GM19438 (cell line): ENCODE data around the gene HIPK4.
"Not testable (repeated sequence)": the region's sequence is repeated elsewhere in the genome, so short reads cannot be mapped to it uniquely, and the experiment has no call there.

Experiments
- ATAC-seq: cut with Tn5 transposase; IDR thresholded peaks from one replicate; pipeline ENCODE4 v1.9.1; 2021; ENCODE audit warnings: low read depth; ENCODE audit not compliant: unreplicated experiment

Gene HIPK4

DNA sequence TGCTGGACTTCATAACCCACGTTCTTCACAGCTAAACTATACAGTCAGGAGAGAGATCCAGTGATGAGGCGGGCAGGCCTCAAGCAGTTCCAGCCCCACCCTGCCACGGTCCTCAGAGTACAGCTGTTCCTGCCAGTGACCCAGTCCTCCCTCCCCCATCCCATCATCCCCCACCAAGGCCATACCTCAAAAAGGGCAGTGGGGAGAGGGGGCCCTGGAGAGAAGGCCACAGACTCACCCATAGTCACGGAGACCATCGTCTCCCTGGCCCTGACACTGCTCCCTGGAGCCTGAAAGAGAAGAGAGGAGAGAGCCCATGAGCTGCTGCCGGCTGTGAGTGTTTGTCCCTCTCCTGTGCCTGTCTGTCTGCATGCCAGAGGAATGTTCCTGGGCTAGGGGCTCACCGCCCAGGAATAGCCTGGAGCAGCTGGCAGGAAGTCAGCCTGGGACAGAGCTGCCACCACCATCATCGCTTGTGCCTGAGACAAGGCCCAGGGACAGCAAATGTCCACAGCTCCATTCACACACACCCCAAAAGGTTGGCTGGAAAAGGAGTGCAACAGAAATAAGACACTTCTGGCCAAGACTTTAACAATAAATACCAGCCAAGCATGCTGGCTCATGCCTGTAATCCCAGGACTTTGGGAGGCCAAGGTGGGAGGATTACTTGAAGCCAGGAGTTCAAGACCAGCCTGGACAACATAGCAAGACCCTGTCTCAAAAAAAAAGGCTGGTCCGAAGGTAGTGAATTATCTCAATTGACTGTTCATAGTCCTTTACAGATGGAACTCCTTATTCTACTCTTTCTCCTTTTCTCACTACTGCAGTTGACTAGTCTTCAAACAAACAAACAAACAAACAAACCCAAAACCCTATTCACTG is 48.1 kb downstream of the HIPK4 start:
- no peak for ATAC-seq

DNA sequence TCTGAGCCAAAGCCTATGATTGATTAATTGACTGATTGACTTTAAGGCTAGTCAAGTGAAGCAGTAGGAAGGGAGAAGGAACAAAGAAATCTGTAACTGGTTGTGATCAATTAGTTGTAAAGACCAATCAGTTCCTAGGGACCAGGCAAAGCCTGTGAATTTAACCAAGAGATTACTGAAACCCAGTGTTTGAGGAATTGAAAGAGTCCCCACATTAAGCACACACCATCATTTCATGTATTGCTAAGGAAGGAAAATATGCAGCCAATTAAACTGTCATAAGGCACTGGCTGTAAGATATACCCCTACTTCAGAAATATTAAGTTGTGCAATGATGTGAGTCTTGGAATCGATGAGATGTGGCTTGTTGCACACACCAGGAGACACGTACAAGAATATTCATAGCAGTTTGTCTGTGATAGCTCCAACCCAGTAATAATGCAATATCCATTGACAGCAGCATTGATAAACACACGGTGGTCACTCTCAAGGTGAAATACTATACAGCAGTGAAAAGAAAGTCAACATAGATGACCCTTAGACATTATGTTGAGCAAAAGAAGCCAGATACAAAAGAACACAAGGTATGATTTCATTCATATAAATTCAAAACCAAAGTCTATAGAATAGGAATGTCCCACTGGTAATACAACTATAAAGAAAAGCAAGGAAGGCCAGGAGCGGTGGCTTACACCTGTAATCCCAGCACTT is 50.8 kb downstream of the HIPK4 start:
- ATAC-seq = no peak

DNA sequence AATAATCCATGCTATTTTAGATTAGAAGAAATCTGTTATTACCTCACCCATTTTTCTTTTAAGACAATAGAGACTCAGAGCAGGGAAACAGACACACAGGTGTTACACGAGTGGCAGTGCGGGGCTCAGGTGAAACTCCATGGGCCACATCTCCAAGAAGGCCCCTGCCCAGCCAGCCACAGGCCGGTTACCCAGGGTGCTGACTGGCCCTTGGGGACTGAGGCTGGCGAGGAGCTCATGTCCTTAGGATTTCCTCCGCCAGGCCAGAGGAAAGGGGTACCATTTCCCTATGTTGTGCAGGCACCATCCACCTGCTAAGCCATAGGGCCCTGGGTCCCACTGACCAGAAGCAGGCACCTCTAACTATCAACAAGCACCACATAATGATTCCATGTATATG is 52.4 kb downstream of the HIPK4 start:
- ATAC-seq = no peak

DNA sequence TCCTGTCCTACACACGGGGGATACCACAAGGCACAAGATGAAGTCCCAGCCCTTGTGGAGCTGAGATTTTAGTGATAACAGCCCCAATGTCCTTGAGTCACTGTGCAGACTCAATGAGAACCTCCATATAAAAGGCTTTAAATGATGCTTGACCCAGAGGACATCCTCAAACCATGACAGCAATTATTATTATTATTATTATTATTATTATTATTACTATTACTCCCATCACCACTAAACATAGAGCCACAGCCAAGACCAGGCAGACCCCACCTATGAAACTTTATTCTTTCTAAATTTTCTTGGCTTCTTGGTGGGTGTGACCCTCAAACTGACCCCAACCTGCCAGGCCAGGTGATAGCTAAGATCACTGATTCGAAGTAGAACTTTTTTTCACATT is 52.9 kb downstream of the HIPK4 start:
- no peak for ATAC-seq

DNA sequence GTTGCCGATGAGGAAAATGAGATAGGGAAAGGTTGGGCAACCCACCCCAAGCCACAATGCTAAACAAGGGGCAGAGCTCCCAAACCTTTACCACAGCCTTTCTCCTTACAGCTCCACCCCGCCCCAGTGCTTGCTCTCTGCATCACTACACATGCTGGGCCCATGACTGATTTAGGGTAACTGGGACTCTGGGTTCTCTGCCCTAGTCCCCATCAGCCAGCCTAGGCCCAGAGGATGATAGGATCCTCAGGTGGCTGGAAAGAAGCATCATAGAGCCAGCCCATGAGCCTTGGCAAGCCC is 53.4 kb downstream of the HIPK4 start:
- ATAC-seq = no peak

DNA sequence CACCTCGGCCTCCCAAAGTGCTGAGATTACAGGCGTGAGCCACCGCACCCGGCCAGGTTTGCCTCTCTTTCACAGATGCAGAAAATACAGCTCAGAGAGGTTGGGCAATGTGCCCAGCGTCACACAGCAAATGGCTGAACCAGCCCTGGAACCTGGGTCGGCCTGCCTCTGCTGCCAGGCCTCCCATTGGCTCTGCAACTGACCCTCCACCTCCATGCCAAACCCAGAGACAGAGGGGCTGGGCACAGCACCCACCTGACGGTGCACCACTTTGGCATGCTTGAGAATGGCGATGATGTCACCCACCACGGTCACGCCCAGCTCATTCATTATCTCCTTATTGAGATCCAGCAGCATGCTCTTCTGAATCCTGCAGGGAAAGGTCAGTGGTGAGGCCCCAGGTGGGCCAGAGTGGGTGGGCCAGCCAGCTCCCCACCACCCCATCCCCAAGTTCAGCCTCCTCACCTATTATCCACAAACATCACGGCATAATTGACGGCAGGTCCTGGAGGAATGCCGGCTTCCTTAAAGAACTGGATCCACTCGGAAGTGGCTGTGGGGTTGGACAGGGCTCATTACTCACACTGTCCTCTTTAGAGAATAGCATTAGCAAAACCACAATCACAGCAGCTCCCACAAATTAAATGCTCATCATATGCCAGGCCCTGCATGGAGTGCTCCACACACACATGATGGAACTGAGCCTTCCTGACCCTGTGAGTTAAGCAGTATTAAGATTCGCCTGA is 54.0 kb downstream of the HIPK4 start:
- no peak for ATAC-seq

DNA sequence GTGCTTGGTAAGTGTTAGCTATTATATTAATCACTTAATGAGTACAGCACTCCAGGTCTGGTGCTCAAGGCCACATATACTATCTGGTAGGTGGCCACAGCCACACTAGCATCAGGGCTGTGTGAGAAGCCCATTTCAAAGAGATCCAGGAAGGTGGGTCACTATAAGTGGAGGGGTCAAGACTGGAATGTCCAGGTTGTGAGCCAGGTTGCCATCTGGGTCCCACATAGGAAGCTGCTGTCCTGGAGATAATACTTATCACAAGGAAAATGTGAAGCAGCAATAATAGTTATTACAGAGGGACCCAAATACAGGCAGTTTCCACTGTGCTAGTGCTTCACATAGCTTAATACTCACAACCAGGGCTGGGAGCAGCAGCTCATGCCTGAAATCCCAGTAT is 54.9 kb downstream of the HIPK4 start:
- no peak for ATAC-seq

DNA sequence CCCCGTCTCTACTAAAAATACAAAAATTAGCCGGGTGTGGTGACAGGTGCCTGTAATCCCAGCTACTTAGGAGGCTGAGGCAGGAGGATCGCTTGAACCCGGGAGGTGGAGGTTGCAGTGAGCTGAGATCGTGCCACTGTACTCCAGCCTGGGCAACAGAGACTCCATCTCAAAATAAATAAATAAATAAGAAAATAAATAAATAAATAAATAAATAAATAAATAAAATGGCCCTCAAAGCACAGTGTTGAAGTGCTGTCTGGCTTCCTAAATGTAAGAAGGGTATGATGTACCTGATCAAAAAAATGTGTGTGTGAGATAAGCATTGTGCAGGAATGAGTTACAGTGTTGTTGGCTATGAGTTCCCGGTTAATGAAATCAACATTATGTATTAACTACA is 56.9 kb downstream of the HIPK4 start:
- not testable (repeated sequence) for ATAC-seq

DNA sequence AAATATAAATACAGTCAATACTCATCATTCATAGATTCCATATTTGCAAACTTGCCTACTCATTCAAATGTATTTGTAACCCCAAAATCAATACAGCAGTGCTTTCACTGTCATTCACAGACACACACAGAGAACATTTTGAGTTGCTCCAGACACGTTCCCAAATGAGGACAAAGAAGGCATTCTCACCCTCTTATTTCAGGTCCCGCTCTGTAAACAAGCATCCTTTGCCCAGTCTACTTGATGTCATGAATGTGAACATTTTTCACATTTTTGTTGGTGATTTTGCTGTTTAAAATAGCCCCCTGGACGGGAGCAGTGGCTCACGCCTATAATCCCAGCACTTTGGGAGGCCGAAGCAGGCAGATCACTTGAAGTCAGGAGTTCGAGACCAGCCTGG is 57.3 kb downstream of the HIPK4 start:
- ATAC-seq = no peak

DNA sequence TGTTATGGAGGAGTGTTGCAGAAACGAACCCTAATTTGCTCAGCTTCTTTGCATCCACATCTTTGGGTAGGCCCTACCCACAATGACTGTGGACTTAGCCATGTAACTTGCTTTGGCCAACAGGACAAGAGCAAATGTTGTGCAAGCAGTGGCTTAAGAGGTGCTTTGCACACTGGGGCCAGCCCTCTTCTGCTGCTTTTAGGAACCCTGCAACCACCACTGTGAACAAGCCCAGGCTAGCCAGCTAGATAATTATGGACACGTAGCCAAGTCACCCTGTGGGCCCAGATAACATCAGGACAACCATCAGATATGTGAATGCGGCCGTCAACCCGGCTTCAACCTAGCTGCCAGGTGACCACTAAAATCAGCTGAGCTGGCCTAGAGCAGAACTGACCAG is 58.9 kb downstream of the HIPK4 start:
- ATAC-seq = no peak
